Measurements from ENCODE around the gene SPSB1. TPM values are rescaled to one million over a fixed set of nuclear protein-coding genes. Genes with fewer than 3 reads are reported as not detected.

Gene SPSB1
- total and polyA plus RNA-seq, 8 donors = 2.3 to 28.7 (median 14.9) TPM

DNA sequence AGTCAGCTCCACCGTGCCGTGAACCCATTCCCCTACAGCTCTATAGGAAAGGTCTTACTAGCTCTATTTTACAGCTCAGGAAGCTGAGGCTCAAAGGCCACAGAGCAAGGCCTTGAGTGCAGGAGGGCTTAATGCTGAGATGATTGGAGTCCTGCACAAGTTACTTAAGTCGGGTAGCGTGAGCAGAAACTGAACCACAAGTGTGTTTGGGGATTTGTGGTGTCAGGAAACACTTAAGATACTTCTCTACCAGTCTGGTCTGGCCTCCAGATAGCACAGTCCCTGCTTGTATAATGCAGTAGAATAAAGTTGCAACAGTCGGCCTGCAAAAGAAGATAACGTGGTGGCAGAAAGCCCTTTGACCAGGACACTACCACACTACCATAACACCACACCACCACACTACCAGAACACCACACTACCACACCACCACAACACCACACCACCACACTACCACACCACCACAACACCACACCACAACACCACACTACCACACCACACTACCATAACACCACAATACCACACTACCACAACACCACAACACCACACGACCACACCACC lies 118.1 kb downstream of the SPSB1 start:
- intact Hi-C loops (cut with DNase I; ENCODE audit: low total_unique reads) = no loop called here
- H3K4me3 ChIP-seq = no peak overlapping the region
- DNase-seq = peak in 1 of 2 donors; percentile 50
- H3K27ac ChIP-seq = peak overlapping the region in 1 of 5 donors; percentile 29
- H3K4me1 ChIP-seq = peaks cover 21 to 34% (median 32%) of the 10 kb centered on the region in 4 donors
- 50 to 61% (median 51%) methylated on average over 6 to 7 of the region's 7 CpGs for WGBS, 5 donors
- no peaks in the 10 kb centered on the region for H3K27me3 ChIP-seq
- TF ChIP-seq POLR2AphosphoS5 (IDR thresholded peaks at IDR 0.05) (no peak), POLR2A (IDR thresholded peaks at IDR 0.05) (no peak), EP300 (IDR thresholded peaks at IDR 0.05) (no peak)
- TF ChIP-seq, protein P1, sequence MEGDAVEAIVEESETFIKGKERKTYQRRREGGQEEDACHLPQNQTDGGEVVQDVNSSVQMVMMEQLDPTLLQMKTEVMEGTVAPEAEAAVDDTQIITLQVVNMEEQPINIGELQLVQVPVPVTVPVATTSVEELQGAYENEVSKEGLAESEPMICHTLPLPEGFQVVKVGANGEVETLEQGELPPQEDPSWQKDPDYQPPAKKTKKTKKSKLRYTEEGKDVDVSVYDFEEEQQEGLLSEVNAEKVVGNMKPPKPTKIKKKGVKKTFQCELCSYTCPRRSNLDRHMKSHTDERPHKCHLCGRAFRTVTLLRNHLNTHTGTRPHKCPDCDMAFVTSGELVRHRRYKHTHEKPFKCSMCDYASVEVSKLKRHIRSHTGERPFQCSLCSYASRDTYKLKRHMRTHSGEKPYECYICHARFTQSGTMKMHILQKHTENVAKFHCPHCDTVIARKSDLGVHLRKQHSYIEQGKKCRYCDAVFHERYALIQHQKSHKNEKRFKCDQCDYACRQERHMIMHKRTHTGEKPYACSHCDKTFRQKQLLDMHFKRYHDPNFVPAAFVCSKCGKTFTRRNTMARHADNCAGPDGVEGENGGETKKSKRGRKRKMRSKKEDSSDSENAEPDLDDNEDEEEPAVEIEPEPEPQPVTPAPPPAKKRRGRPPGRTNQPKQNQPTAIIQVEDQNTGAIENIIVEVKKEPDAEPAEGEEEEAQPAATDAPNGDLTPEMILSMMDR (IDR thresholded peaks at IDR 0.05) = no peak
- H3K36me3 ChIP-seq = no peaks in the 10 kb centered on the region
- H3K9me3 ChIP-seq = no peaks in the 10 kb centered on the region

DNA sequence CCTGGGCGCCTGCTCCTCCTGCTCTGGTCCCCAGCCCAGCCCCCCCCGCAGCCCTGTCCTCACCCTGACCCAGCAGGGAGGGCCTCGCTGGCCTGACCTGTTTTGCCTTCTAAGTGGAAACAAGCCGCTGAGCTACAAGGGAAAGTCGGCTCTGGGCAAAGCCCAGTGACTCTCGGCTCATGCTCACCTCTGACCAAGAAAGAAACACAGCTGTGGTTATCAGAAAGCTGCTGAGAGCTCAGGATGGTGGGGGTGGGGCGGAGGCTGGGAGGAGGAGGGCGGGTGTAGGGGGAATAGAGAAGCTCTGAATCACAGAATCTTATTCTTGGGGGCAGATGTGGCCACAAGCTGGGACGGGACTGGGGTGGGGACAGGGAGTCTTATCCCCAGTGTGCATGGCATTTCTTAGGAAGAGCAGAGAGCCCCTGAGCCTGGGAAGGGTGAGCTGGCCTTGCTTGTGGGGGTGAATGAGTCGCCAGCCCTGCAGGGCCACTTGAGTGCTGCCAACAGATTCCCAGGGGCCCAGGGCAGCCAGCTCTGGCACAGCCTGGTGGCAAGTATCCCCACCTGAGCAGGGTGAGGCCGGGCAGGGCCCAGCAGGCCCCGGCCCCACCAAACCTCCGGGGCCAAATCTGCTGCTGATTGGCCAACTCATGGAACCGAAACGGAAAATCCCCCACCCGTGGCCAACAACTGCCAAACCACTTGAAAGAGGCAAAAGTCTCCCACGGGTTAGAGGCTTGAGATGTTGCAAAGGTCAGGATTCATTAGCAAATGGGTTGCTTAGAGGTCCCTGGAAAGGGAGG lies 120.6 kb downstream of the SPSB1 start:
- WGBS, 5 donors = 6 to 15% (median 9%) methylated on average over 15 to 17 of the region's 17 CpGs
- no peaks in the 10 kb centered on the region for H3K27me3 ChIP-seq
- H3K4me1 ChIP-seq = peaks cover 21 to 34% (median 32%) of the 10 kb centered on the region in 4 donors
- no peaks in the 10 kb centered on the region for H3K36me3 ChIP-seq
- intact Hi-C loops (cut with DNase I; ENCODE audit: low total_unique reads) = no loop called here
- H3K4me3 ChIP-seq = no peak overlapping the region
- H3K27ac ChIP-seq = peak overlapping the region; percentile 91 to 93 (median 92)
- peak; percentile 86 to 93 for DNase-seq
- TF ChIP-seq, protein P1 (IDR thresholded peaks at IDR 0.05) = no peak
- TF ChIP-seq POLR2AphosphoS5 (IDR thresholded peaks at IDR 0.05) = peak; percentile 34 to 67 (median 54)
- no peak for TF ChIP-seq POLR2A (IDR thresholded peaks at IDR 0.05)
- no peaks in the 10 kb centered on the region for H3K9me3 ChIP-seq

DNA sequence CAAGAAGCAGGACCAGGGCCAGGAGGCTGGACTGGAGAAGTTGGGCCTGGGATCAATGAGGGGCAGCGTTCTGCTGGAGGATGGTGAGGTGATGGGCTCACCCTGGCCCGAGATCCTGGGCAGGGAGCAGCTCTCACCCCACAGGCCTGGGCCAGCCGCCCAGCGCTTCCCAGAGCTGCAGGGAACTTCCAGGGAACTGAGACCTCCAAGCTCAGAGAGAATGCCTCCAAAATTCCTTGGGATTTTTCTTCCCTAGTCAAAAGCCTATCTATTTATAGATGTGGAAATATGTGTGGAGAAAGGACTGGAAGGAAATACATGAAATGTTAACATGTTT lies 121.2 kb downstream of the SPSB1 start:
- H3K27me3 ChIP-seq = no peaks in the 10 kb centered on the region
- H3K36me3 ChIP-seq = no peaks in the 10 kb centered on the region
- peak overlapping the region; percentile 91 to 93 (median 92) for H3K27ac ChIP-seq
- H3K9me3 ChIP-seq = no peaks in the 10 kb centered on the region
- H3K4me1 ChIP-seq = peaks cover 21 to 34% (median 32%) of the 10 kb centered on the region in 4 donors
- H3K4me3 ChIP-seq = no peak overlapping the region
- peak in 1 of 2 donors; percentile 72 for DNase-seq
- intact Hi-C loops (cut with DNase I; ENCODE audit: low total_unique reads) = no loop called here
- WGBS, 5 donors = 29 to 47% (median 43%) methylated on average over 4 of the region's 4 CpGs
- TF ChIP-seq POLR2AphosphoS5 (IDR thresholded peaks at IDR 0.05) (peak in 2 of 3 donors; percentile 16 to 17), EP300 (IDR thresholded peaks at IDR 0.05) (no peak), POLR2A (IDR thresholded peaks at IDR 0.05) (no peak)

DNA sequence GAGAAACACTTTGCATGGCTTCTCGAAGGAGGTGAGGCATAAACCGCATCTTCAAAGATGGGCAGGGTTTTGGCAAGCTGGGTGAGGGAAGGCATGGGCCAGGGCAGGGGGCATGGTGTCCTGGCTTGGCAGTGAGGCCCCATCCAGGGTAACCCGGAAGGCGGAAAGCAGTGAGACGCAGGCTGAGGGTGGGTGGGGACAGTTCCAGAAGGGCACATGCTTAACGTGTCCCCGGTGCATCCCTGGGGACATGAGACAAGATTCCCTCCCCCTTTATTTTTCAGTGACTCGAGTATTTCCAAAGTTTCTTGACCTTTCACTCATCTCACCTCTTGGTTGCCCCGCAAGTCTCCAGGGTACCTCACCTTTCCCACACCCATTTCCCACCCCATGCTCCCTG lies 123.8 kb downstream of the SPSB1 start:
- Histone ChIP-seq H3K27ac (no peak overlapping the region), H3K36me3 (no peaks in the 10 kb centered on the region), H3K4me3 (no peak overlapping the region), H3K27me3 (no peaks in the 10 kb centered on the region), H3K9me3 (no peaks in the 10 kb centered on the region), H3K4me1 (peaks cover 21 to 34% (median 32%) of the 10 kb centered on the region in 4 donors)
- 84 to 92% (median 89%) methylated on average over 7 to 9 of the region's 9 CpGs for WGBS, 5 donors
- TF ChIP-seq, protein P1 (IDR thresholded peaks at IDR 0.05) = no peak
- TF ChIP-seq EP300 (IDR thresholded peaks at IDR 0.05) (no peak), POLR2AphosphoS5 (IDR thresholded peaks at IDR 0.05) (no peak), POLR2A (IDR thresholded peaks at IDR 0.05) (no peak)
- intact Hi-C loops (cut with DNase I; ENCODE audit: low total_unique reads) = no loop called here
- no peak for DNase-seq

Data from stomach (tissue), 9 donors.